Measurements from ENCODE around the gene FHL2. TPM values are rescaled to one million over a fixed set of nuclear protein-coding genes. Genes with fewer than 3 reads are reported as not detected.

Gene FHL2
- total RNA-seq, 2 donors from 2014 or later, result 11.1 to 11.4 TPM

DNA sequence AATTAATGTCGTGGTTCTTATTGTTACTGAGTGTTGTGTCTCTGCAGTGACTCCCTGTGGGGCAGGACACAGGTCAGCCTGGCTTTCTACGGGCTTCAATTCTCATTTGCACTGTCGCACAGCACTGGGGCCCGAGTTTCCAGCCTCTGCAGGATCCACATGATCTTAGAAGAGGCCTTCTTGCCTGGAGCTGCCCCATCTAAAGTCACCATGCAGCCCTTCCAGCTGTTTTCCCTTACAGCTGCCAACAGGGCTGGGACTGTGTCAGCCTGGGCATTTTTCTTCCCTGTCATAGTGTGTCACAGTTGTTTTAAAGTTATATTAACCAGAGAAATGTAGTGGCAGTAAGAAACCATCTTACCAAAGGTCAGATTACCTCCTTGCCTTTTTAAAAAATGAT, 27.0 kb downstream of the FHL2 start:
- no peaks in the 10 kb centered on the region for H3K9me3 ChIP-seq (ENCODE audit: control insufficient read depth, low read length)
- Mint-ChIP-seq H3K27ac (no peak overlapping the region), H3K27me3 (ENCODE audit: insufficient read depth) (no peaks in the 10 kb centered on the region), H3K36me3 (ENCODE audit: low read depth) (peaks cover 19% of the 10 kb centered on the region), H3K4me1 (no peaks in the 10 kb centered on the region), H3K9me3 (no peaks in the 10 kb centered on the region), H3K4me3 (no peak overlapping the region)
- peaks cover 43% of the 10 kb centered on the region for H3K36me3 ChIP-seq (ENCODE audit: control insufficient read depth, insufficient read depth, low read length)
- 86 to 96% methylated on average over 3 to 4 of the region's 4 CpGs for WGBS, 2 experiments (ENCODE audit: insufficient coverage in 1 of 2, insufficient read length in 1 of 2)
- no peak for DNase-seq
- H3K9ac ChIP-seq (ENCODE audit: extremely low read depth, low read length, poor library complexity, severe bottlenecking), result no peak overlapping the region
- H3K4me3 ChIP-seq (ENCODE audit: low read length), result no peak overlapping the region
- H3K27ac ChIP-seq (ENCODE audit: low read depth, low read length), result no peak overlapping the region
- H3K27me3 ChIP-seq (ENCODE audit: control insufficient read depth, insufficient read depth, low read length, poor library complexity, severe bottlenecking), result no peaks in the 10 kb centered on the region
- TF ChIP-seq, protein P1, sequence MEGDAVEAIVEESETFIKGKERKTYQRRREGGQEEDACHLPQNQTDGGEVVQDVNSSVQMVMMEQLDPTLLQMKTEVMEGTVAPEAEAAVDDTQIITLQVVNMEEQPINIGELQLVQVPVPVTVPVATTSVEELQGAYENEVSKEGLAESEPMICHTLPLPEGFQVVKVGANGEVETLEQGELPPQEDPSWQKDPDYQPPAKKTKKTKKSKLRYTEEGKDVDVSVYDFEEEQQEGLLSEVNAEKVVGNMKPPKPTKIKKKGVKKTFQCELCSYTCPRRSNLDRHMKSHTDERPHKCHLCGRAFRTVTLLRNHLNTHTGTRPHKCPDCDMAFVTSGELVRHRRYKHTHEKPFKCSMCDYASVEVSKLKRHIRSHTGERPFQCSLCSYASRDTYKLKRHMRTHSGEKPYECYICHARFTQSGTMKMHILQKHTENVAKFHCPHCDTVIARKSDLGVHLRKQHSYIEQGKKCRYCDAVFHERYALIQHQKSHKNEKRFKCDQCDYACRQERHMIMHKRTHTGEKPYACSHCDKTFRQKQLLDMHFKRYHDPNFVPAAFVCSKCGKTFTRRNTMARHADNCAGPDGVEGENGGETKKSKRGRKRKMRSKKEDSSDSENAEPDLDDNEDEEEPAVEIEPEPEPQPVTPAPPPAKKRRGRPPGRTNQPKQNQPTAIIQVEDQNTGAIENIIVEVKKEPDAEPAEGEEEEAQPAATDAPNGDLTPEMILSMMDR (conservative IDR thresholded peaks at IDR 0.05), result no peak
- H3K4me1 ChIP-seq (ENCODE audit: control insufficient read depth, insufficient read depth, low read length), result no peaks in the 10 kb centered on the region

GRCh38 chr2:105371156-105371555, 27.7 kb downstream of the FHL2 start:
- no peak overlapping the region for H3K9ac ChIP-seq (ENCODE audit: extremely low read depth, low read length, poor library complexity, severe bottlenecking)
- no peak for DNase-seq
- TF ChIP-seq, protein P1 (conservative IDR thresholded peaks at IDR 0.05), result no peak
- no peak overlapping the region for H3K4me3 ChIP-seq (ENCODE audit: low read length)
- no peaks in the 10 kb centered on the region for H3K27me3 ChIP-seq (ENCODE audit: control insufficient read depth, insufficient read depth, low read length, poor library complexity, severe bottlenecking)
- peaks cover 42% of the 10 kb centered on the region for H3K36me3 ChIP-seq (ENCODE audit: control insufficient read depth, insufficient read depth, low read length)
- Mint-ChIP-seq H3K9me3 (no peaks in the 10 kb centered on the region), H3K27ac (no peak overlapping the region), H3K36me3 (ENCODE audit: low read depth) (peaks cover 23% of the 10 kb centered on the region), H3K4me3 (no peak overlapping the region), H3K27me3 (ENCODE audit: insufficient read depth) (no peaks in the 10 kb centered on the region), H3K4me1 (no peaks in the 10 kb centered on the region)
- no peaks in the 10 kb centered on the region for H3K4me1 ChIP-seq (ENCODE audit: control insufficient read depth, insufficient read depth, low read length)
- no peak overlapping the region for H3K27ac ChIP-seq (ENCODE audit: low read depth, low read length)
- 91 to 97% methylated on average over 9 to 10 of the region's 10 CpGs for WGBS, 2 experiments (ENCODE audit: insufficient coverage in 1 of 2, insufficient read length in 1 of 2)
- H3K9me3 ChIP-seq (ENCODE audit: control insufficient read depth, low read length), result no peaks in the 10 kb centered on the region

DNA sequence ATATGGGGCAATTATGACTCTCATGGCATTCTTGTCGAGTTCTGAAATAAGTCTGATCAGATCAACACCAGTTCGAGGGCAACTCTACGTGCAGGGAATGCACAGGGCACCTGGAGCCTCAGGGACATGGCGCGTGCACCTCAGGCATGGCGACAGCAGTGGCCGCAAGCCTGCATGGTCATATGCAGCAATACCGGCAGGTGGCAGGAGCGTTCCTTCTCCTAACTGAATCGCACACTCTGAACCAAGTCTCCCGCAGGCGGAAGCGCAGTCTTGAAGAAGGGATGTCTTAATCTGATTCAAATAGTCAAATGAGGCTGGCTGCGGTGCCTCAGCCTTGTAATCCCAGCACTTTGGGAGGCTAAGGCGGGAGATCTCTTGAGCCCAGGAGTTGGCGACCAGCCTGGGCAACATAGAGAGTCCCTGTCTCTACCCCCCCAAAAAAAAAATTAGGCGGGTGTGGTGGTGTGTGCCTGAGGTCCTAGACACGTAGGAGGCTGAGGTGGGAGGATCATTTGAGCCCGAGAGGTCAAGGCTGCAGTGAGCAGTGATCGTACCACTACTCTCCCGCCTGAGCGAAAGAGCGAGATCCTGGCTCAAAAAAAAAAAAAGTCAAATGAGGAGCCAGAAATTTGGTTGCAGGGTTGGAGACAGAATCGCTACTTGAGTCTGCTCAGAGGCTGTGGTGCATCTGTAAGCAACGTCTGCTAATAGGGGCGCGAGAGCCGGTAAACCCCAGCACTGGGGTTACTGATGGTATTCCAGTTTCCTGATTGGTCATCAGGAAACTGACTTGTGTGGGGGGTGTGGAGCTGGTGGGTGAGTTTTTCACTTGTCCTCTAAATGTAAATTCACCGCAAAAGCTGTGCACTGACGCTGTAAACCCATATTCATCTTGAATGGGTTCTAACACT, 28.8 kb downstream of the FHL2 start:
- Histone ChIP-seq H3K9me3 (ENCODE audit: control insufficient read depth, low read length) (no peaks in the 10 kb centered on the region), H3K9ac (ENCODE audit: extremely low read depth, low read length, poor library complexity, severe bottlenecking) (no peak overlapping the region), H3K36me3 (ENCODE audit: control insufficient read depth, insufficient read depth, low read length) (peaks cover 49% of the 10 kb centered on the region), H3K4me3 (ENCODE audit: low read length) (no peak overlapping the region), H3K27ac (ENCODE audit: low read depth, low read length) (no peak overlapping the region), H3K27me3 (ENCODE audit: control insufficient read depth, insufficient read depth, low read length, poor library complexity, severe bottlenecking) (no peaks in the 10 kb centered on the region), H3K4me1 (ENCODE audit: control insufficient read depth, insufficient read depth, low read length) (no peaks in the 10 kb centered on the region)
- DNase-seq, result peak; percentile 96
- no peaks in the 10 kb centered on the region for H3K27me3 Mint-ChIP-seq (ENCODE audit: insufficient read depth)
- H3K4me3 Mint-ChIP-seq, result no peak overlapping the region
- peaks cover 27% of the 10 kb centered on the region for H3K36me3 Mint-ChIP-seq (ENCODE audit: low read depth)
- TF ChIP-seq, protein P1 (conservative IDR thresholded peaks at IDR 0.05), result peak; percentile 94
- no peak overlapping the region for H3K27ac Mint-ChIP-seq
- 68 to 77% methylated on average over 24 to 30 of the region's 30 CpGs for WGBS, 2 experiments (ENCODE audit: insufficient coverage in 1 of 2, insufficient read length in 1 of 2)
- no peaks in the 10 kb centered on the region for H3K4me1 Mint-ChIP-seq
- H3K9me3 Mint-ChIP-seq, result no peaks in the 10 kb centered on the region
